Measurements from ENCODE around the gene FGGY.

FGGY gene

GRCh38 chr1:59290193-59290949 is 6.5 kb upstream of the FGGY start:
- TF ChIP-seq EZH2phosphoT487 (conservative IDR thresholded peaks at IDR 0.05; ENCODE audit: low read length) (no peak), CTCF (IDR thresholded peaks at IDR 0.05; ENCODE audit: insufficient read depth, low read length, poor library complexity, severe bottlenecking) (peak; percentile 34)
- H3K4me2 ChIP-seq (ENCODE audit: low read depth, low read length, poor library complexity, severe bottlenecking) = no peak overlapping the region
- H3K79me2 ChIP-seq (ENCODE audit: insufficient read depth, low read length) = no peaks in the 10 kb centered on the region
- no peaks in the 10 kb centered on the region for H3K9me2 ChIP-seq (replicated peaks; ENCODE audit: insufficient read depth, low read length)
- no peak overlapping the region for H3K9ac ChIP-seq (ENCODE audit: low read length)
- H3K27ac ChIP-seq (ENCODE audit: low read depth, low read length) = no peak overlapping the region
- H3F3A ChIP-seq (ENCODE audit: insufficient read depth) = peaks cover 3% of the 10 kb centered on the region
- no peak overlapping the region for H3K4me3 ChIP-seq (ENCODE audit: insufficient read depth, low read length, poor library complexity, severe bottlenecking)
- no peaks in the 10 kb centered on the region for H3K27me3 ChIP-seq (ENCODE audit: low read length)
- peak overlapping the region; percentile 49 for H2AFZ ChIP-seq (ENCODE audit: low read depth, low read length, severe bottlenecking)
- no peaks in the 10 kb centered on the region for H3K36me3 ChIP-seq (ENCODE audit: low read length)
- H4K20me1 ChIP-seq (ENCODE audit: low read depth, low read length) = no peaks in the 10 kb centered on the region
- no peaks in the 10 kb centered on the region for H3K9me3 ChIP-seq (ENCODE audit: insufficient read depth, low read length)

GRCh38 chr1:59291561-59291960 is 5.3 kb upstream of the FGGY start:
- no peak overlapping the region for H3K27ac ChIP-seq (ENCODE audit: low read depth, low read length)
- H4K20me1 ChIP-seq (ENCODE audit: low read depth, low read length) = no peaks in the 10 kb centered on the region
- H3F3A ChIP-seq (ENCODE audit: insufficient read depth) = peaks cover 10% of the 10 kb centered on the region
- H3K79me2 ChIP-seq (ENCODE audit: insufficient read depth, low read length) = no peaks in the 10 kb centered on the region
- H3K9me3 ChIP-seq (ENCODE audit: insufficient read depth, low read length) = no peaks in the 10 kb centered on the region
- no peak overlapping the region for H3K9ac ChIP-seq (ENCODE audit: low read length)
- H3K27me3 ChIP-seq (ENCODE audit: low read length) = no peaks in the 10 kb centered on the region
- no peaks in the 10 kb centered on the region for H3K9me2 ChIP-seq (replicated peaks; ENCODE audit: insufficient read depth, low read length)
- H3K4me3 ChIP-seq (ENCODE audit: insufficient read depth, low read length, poor library complexity, severe bottlenecking) = no peak overlapping the region
- no peaks in the 10 kb centered on the region for H3K36me3 ChIP-seq (ENCODE audit: low read length)
- TF ChIP-seq CTCF (IDR thresholded peaks at IDR 0.05; ENCODE audit: insufficient read depth, low read length, poor library complexity, severe bottlenecking) (no peak), EZH2phosphoT487 (conservative IDR thresholded peaks at IDR 0.05; ENCODE audit: low read length) (no peak)
- H3K4me2 ChIP-seq (ENCODE audit: low read depth, low read length, poor library complexity, severe bottlenecking) = no peak overlapping the region
- H2AFZ ChIP-seq (ENCODE audit: low read depth, low read length, severe bottlenecking) = no peak overlapping the region

- no peak overlapping the region for H3K4me2 ChIP-seq (ENCODE audit: low read depth, low read length, poor library complexity, severe bottlenecking)
- H3K9me3 ChIP-seq (ENCODE audit: insufficient read depth, low read length) = no peaks in the 10 kb centered on the region
- peaks cover 13% of the 10 kb centered on the region for H3F3A ChIP-seq (ENCODE audit: insufficient read depth)
- H3K4me3 ChIP-seq (ENCODE audit: insufficient read depth, low read length, poor library complexity, severe bottlenecking) = no peak overlapping the region
- no peaks in the 10 kb centered on the region for H4K20me1 ChIP-seq (ENCODE audit: low read depth, low read length)
- H3K27me3 ChIP-seq (ENCODE audit: low read length) = no peaks in the 10 kb centered on the region
- no peak overlapping the region for H2AFZ ChIP-seq (ENCODE audit: low read depth, low read length, severe bottlenecking)
- H3K36me3 ChIP-seq (ENCODE audit: low read length) = no peaks in the 10 kb centered on the region
- TF ChIP-seq CTCF (IDR thresholded peaks at IDR 0.05; ENCODE audit: insufficient read depth, low read length, poor library complexity, severe bottlenecking) = no peak
- no peak for TF ChIP-seq EZH2phosphoT487 (conservative IDR thresholded peaks at IDR 0.05; ENCODE audit: low read length)
- H3K79me2 ChIP-seq (ENCODE audit: insufficient read depth, low read length) = no peaks in the 10 kb centered on the region
- H3K9me2 ChIP-seq (replicated peaks; ENCODE audit: insufficient read depth, low read length) = no peaks in the 10 kb centered on the region
- no peak overlapping the region for H3K9ac ChIP-seq (ENCODE audit: low read length)
- H3K27ac ChIP-seq (ENCODE audit: low read depth, low read length) = no peak overlapping the region
Observed at GRCh38 chr1:59292562-59292961, 4.3 kb upstream of the FGGY start.
